ENCODE measurements around the gene FBXW9. TPM values are rescaled to one million over a fixed set of nuclear protein-coding genes. Genes with fewer than 3 reads are reported as not detected.

The FBXW9 gene
- total and polyA plus RNA-seq, 2 of the 4 experiments (the other 2 are of a cell fraction) = 9.5 to 14.2 TPM

GRCh38 chr19:12680034-12680433 is 16.4 kb downstream of the FBXW9 start:
- H3K18ac ChIP-seq (ENCODE audit: low read depth, low read length) = no peak overlapping the region
- H3K4me2 ChIP-seq (ENCODE audit: low read depth, low read length) = no peak overlapping the region

More at GRCh38 chr19:12680034-12680433, 16.4 kb downstream of the FBXW9 start:
- POLR2A ChIA-PET (ENCODE audit: unreplicated experiment) = no interaction called here
- Histone ChIP-seq H3K4me1 (ENCODE audit: control insufficient read depth, insufficient read depth, low read length) (no peaks in the 10 kb centered on the region), H4K5ac (ENCODE audit: low read depth, low read length) (no peak overlapping the region), H3K4me3 (ENCODE audit: insufficient read depth, low read depth, low read length) (no peak overlapping the region), H3K9ac (ENCODE audit: low read depth, low read length) (no peak overlapping the region), H3K56ac (ENCODE audit: extremely low read depth, insufficient read depth, low read length) (no peak overlapping the region), H2BK120ac (ENCODE audit: low read depth, low read length) (no peak overlapping the region), H2AK9ac (replicated peaks; ENCODE audit: low read depth, low read length, poor library complexity) (no peak overlapping the region), H3K36me3 (ENCODE audit: control insufficient read depth, insufficient read depth, low read length) (peaks cover 39% of the 10 kb centered on the region), H2BK15ac (ENCODE audit: low read depth, low read length) (no peak overlapping the region), H3K9me3 (ENCODE audit: control insufficient read depth, insufficient read depth, low read length) (no peaks in the 10 kb centered on the region), H3K27me3 (ENCODE audit: control insufficient read depth, insufficient read depth, low read length) (no peaks in the 10 kb centered on the region), H4K91ac (ENCODE audit: insufficient read depth, low read depth, low read length) (no peak overlapping the region), H3K27ac (ENCODE audit: insufficient read depth, low read length) (no peak overlapping the region), H3K23ac (ENCODE audit: low read depth, low read length) (0 out of 2 replicates have a peak overlapping the region, but pooled peaks have one; percentile 24), H4K20me1 (ENCODE audit: insufficient read depth, low read length) (peaks cover 15% of the 10 kb centered on the region), H3K79me1 (ENCODE audit: low read depth in 1 of 2, low read length in 2 of 2) (peaks cover 13 to 34% of the 10 kb centered on the region in 2 experiments), H3K14ac (replicated peaks; ENCODE audit: low read depth, low read length) (no peak overlapping the region), H2AFZ (replicated peaks; ENCODE audit: low read length, poor library complexity) (no peak overlapping the region), H3K4ac (ENCODE audit: low read depth, low read length) (no peak overlapping the region), H2BK20ac (ENCODE audit: low read depth, low read length) (no peak overlapping the region), H4K8ac (ENCODE audit: low read depth in 2 of 2, low read length in 2 of 2) (no peak overlapping the region), H3K9me1 (ENCODE audit: insufficient read depth, low read length) (peaks cover 7% of the 10 kb centered on the region; the same call in 1 of the 2 replicates), H2BK5ac (ENCODE audit: low read depth, low read length, poor library complexity, severe bottlenecking) (no peak overlapping the region), H2AK5ac (ENCODE audit: low read depth, low read length) (0 out of 2 replicates have a peak overlapping the region, but pooled peaks have one; percentile 1)
- in situ Hi-C loops (cut with MboI; ENCODE audit: low sequenced_read_pairs) = no loop called here
- 100% methylated on average over 6 of the region's 9 CpGs; no CpG with 5 or more reads in 1 of the 2 experiments for WGBS, 2 experiments (ENCODE audit: extremely low coverage in 2 of 2, insufficient read length in 1 of 2)
- dilution Hi-C loops (cut with HindIII; ENCODE audit: low sequenced_read_pairs, unreplicated experiment) = no loop called here
- BruUV-seq (replicated peaks) = no TSS peak
- CTCF ChIA-PET = no interaction called here
- intact Hi-C loops (cut with micrococcal nuclease) = no loop called here
- ATAC-seq (ENCODE audit: low read depth) (no peak), DNase-seq (no peak)
- TF ChIP-seq BHLHE40 (IDR thresholded peaks at IDR 0.05; ENCODE audit: low read depth, low read length) (no peak), RCOR1 (IDR thresholded peaks at IDR 0.05; ENCODE audit: insufficient replicate concordance, low read length) (no peak), SMC3 (IDR thresholded peaks at IDR 0.05; ENCODE audit: low read depth, low read length) (no peak), ELK1 (IDR thresholded peaks at IDR 0.05; ENCODE audit: borderline replicate concordance, low read depth, low read length) (no peak), FOS (IDR thresholded peaks at IDR 0.05; ENCODE audit: low read depth, low read length) (no peak), CEBPB (IDR thresholded peaks at IDR 0.05; ENCODE audit: low read depth, low read length) (no peak), MXI1 (IDR thresholded peaks at IDR 0.05; ENCODE audit: borderline replicate concordance, low read depth, low read length) (no peak), CTCF (conservative IDR thresholded peaks at IDR 0.05; ENCODE audit: low read depth, low read length) (no peak), NFE2L2 (IDR thresholded peaks at IDR 0.05; ENCODE audit: low read depth, low read length) (no peak), CHD1 (IDR thresholded peaks at IDR 0.05; ENCODE audit: low read depth, low read length) (no peak)

Data from IMR-90 (cell line).